ENCODE results near the gene CAP2. TPM values are rescaled to one million over a fixed set of nuclear protein-coding genes. Genes with fewer than 3 reads are reported as not detected.

Gene CAP2
- total and polyA plus RNA-seq, 2 experiments from 2014 or later = 6.7 to 9.1 TPM

DNA sequence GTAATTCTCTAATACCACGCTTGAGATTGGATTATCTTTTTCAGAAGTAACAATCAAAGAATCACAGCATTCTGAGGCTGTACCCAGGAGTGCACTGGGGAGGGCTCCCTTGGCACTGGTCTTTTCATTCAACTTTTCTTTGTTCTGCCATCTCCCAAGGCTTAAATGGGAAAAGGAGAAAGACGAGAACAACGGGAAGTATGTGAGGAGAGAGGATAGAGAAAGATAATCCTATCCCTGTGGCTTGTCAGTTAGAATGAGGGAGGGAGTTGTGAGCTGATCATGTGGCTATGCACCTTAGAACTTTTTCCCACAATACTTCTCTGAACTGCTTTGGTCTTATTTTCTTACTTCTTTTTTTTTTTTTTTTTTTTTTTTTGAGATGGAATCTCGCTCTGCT, 83.1 kb downstream of the CAP2 start:
- ATAC-seq = no peak
- H3K4me2 ChIP-seq = no peak overlapping the region
- H2AFZ ChIP-seq = no peak overlapping the region
- no peaks in the 10 kb centered on the region for H3K9me3 Mint-ChIP-seq
- H3F3A ChIP-seq (replicated peaks; ENCODE audit: low read depth) = no peaks in the 10 kb centered on the region
- H3K36me3 Mint-ChIP-seq (ENCODE audit: low read depth) = no peaks in the 10 kb centered on the region
- H3K4me3 ChIP-seq = no peak overlapping the region
- H4K20me1 ChIP-seq (replicated peaks; ENCODE audit: insufficient read depth) = no peaks in the 10 kb centered on the region
- no peaks in the 10 kb centered on the region for H3K79me2 ChIP-seq (replicated peaks; ENCODE audit: insufficient read depth)
- no peaks in the 10 kb centered on the region for H3K9me2 ChIP-seq (ENCODE audit: insufficient read depth)
- no peaks in the 10 kb centered on the region for H3K27me3 Mint-ChIP-seq (ENCODE audit: insufficient read depth, low read depth, poor library complexity)
- H3K4me1 ChIP-seq (ENCODE audit: insufficient read depth) = no peaks in the 10 kb centered on the region
- no peaks in the 10 kb centered on the region for H3K4me1 Mint-ChIP-seq
- H3K27me3 ChIP-seq (ENCODE audit: insufficient read depth) = no peaks in the 10 kb centered on the region
- TF ChIP-seq POLR2AphosphoS5 (IDR thresholded peaks at IDR 0.05; ENCODE audit: low read depth) = no peak
- TF ChIP-seq, protein P1, sequence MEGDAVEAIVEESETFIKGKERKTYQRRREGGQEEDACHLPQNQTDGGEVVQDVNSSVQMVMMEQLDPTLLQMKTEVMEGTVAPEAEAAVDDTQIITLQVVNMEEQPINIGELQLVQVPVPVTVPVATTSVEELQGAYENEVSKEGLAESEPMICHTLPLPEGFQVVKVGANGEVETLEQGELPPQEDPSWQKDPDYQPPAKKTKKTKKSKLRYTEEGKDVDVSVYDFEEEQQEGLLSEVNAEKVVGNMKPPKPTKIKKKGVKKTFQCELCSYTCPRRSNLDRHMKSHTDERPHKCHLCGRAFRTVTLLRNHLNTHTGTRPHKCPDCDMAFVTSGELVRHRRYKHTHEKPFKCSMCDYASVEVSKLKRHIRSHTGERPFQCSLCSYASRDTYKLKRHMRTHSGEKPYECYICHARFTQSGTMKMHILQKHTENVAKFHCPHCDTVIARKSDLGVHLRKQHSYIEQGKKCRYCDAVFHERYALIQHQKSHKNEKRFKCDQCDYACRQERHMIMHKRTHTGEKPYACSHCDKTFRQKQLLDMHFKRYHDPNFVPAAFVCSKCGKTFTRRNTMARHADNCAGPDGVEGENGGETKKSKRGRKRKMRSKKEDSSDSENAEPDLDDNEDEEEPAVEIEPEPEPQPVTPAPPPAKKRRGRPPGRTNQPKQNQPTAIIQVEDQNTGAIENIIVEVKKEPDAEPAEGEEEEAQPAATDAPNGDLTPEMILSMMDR (conservative IDR thresholded peaks at IDR 0.05; ENCODE audit: low read depth in 2 of 2) = no peak
- TF ChIP-seq ZNF331 (CRISPR knock-in tag; IDR thresholded peaks at IDR 0.05; ENCODE audit: low read depth) = no peak
- no peak for TF ChIP-seq EZH2phosphoT487 (IDR thresholded peaks at IDR 0.05; ENCODE audit: unreplicated experiment)
- no peak for TF ChIP-seq ZNF114 (CRISPR knock-in tag; IDR thresholded peaks at IDR 0.05)
- no peak for TF ChIP-seq NANOG (IDR thresholded peaks at IDR 0.05; ENCODE audit: borderline replicate concordance)
- no peak overlapping the region for H3K27ac ChIP-seq (ENCODE audit: low read depth)
- H3K4me3 Mint-ChIP-seq = no peak overlapping the region
- DNase-seq (ENCODE audit: low spot score) = no peak
- H3K27ac Mint-ChIP-seq = no peak overlapping the region
- H3K36me3 ChIP-seq (ENCODE audit: insufficient read depth) = no peaks in the 10 kb centered on the region; the same call in 1 of the 2 replicates

DNA sequence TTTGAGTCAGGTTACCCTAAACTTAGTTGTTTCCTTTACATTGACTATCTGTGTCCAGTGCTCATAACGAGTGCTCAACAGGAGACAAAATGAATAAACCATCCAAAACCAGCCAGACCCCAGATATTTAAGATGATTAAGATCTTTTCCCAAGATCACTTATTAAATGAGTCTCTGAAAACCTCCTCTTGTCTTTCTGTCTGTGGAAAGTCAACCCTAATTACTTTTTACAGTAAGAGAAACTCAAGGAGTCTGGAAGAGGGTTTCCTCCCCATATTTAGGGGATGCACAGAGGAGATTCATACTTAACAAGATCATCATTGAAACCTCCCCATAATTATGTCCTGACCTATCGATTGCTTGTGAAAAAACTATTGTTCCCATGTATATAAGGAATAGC, 84.0 kb downstream of the CAP2 start:
- no peaks in the 10 kb centered on the region for H3K9me2 ChIP-seq (ENCODE audit: insufficient read depth)
- Mint-ChIP-seq H3K27me3 (ENCODE audit: insufficient read depth, low read depth, poor library complexity) (no peaks in the 10 kb centered on the region), H3K27ac (no peak overlapping the region), H3K4me3 (no peak overlapping the region), H3K36me3 (ENCODE audit: low read depth) (no peaks in the 10 kb centered on the region), H3K4me1 (no peaks in the 10 kb centered on the region), H3K9me3 (no peaks in the 10 kb centered on the region)
- no peaks in the 10 kb centered on the region; the same call in 1 of the 2 replicates for H3K36me3 ChIP-seq (ENCODE audit: insufficient read depth)
- no peak overlapping the region for H3K27ac ChIP-seq (ENCODE audit: low read depth)
- DNase-seq (ENCODE audit: low spot score) (no peak), ATAC-seq (no peak)
- H3F3A ChIP-seq (replicated peaks; ENCODE audit: low read depth) = no peaks in the 10 kb centered on the region
- no peak overlapping the region for H2AFZ ChIP-seq
- no peak overlapping the region for H3K4me3 ChIP-seq
- H3K79me2 ChIP-seq (replicated peaks; ENCODE audit: insufficient read depth) = no peaks in the 10 kb centered on the region
- H4K20me1 ChIP-seq (replicated peaks; ENCODE audit: insufficient read depth) = no peaks in the 10 kb centered on the region
- no peaks in the 10 kb centered on the region for H3K27me3 ChIP-seq (ENCODE audit: insufficient read depth)
- H3K4me2 ChIP-seq = no peak overlapping the region
- H3K4me1 ChIP-seq (ENCODE audit: insufficient read depth) = no peaks in the 10 kb centered on the region
- TF ChIP-seq, protein P2, sequence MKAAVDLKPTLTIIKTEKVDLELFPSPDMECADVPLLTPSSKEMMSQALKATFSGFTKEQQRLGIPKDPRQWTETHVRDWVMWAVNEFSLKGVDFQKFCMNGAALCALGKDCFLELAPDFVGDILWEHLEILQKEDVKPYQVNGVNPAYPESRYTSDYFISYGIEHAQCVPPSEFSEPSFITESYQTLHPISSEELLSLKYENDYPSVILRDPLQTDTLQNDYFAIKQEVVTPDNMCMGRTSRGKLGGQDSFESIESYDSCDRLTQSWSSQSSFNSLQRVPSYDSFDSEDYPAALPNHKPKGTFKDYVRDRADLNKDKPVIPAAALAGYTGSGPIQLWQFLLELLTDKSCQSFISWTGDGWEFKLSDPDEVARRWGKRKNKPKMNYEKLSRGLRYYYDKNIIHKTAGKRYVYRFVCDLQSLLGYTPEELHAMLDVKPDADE (IDR thresholded peaks at IDR 0.05) = no peak
- TF ChIP-seq JUNB (IDR thresholded peaks at IDR 0.05; ENCODE audit: unreplicated experiment) (no peak), NANOG (IDR thresholded peaks at IDR 0.05; ENCODE audit: borderline replicate concordance) (no peak), EZH2 (IDR thresholded peaks at IDR 0.05; ENCODE audit: low read depth, unreplicated experiment) (no peak), POLR2AphosphoS5 (IDR thresholded peaks at IDR 0.05; ENCODE audit: low read depth) (no peak)
- TF ChIP-seq, protein P1 (conservative IDR thresholded peaks at IDR 0.05; ENCODE audit: low read depth in 2 of 2) = no peak
- TF ChIP-seq, protein P3, sequence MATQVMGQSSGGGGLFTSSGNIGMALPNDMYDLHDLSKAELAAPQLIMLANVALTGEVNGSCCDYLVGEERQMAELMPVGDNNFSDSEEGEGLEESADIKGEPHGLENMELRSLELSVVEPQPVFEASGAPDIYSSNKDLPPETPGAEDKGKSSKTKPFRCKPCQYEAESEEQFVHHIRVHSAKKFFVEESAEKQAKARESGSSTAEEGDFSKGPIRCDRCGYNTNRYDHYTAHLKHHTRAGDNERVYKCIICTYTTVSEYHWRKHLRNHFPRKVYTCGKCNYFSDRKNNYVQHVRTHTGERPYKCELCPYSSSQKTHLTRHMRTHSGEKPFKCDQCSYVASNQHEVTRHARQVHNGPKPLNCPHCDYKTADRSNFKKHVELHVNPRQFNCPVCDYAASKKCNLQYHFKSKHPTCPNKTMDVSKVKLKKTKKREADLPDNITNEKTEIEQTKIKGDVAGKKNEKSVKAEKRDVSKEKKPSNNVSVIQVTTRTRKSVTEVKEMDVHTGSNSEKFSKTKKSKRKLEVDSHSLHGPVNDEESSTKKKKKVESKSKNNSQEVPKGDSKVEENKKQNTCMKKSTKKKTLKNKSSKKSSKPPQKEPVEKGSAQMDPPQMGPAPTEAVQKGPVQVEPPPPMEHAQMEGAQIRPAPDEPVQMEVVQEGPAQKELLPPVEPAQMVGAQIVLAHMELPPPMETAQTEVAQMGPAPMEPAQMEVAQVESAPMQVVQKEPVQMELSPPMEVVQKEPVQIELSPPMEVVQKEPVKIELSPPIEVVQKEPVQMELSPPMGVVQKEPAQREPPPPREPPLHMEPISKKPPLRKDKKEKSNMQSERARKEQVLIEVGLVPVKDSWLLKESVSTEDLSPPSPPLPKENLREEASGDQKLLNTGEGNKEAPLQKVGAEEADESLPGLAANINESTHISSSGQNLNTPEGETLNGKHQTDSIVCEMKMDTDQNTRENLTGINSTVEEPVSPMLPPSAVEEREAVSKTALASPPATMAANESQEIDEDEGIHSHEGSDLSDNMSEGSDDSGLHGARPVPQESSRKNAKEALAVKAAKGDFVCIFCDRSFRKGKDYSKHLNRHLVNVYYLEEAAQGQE (IDR thresholded peaks at IDR 0.05; ENCODE audit: unreplicated experiment) = no peak

Data from GM23338 (cell line).